Stimulated activated CD8-positive, alpha-beta memory T cell treated with anti-CD3 and anti-CD28 coated beads, Interleukin-4, amount 100 ng/mL, for 4 hours (primary cell): ENCODE measurements around the gene PYCARD.
"Not testable (repeated sequence)": the region's sequence is repeated elsewhere in the genome, so short reads cannot be mapped to it uniquely, and the experiment has no call there.

Source experiments
- DNase-seq, 2 donors: peaks; one replicate each; pipeline ENCODE4 v3.0.0-alpha.2; 2020; ENCODE audit warnings: low read depth in 2 of 2, low spot score in 1 of 2

Gene PYCARD

GRCh38 chr16:31202414-31203375, at the start of gene PYCARD:
PYCARD (minus strand) TSS chr16:31202760; CDS start chr16:31202690, 70 bp downstream.
- no peak for DNase-seq

- no peak for DNase-seq
Measured at GRCh38 chr16:31251435-31251834, 48.9 kb upstream of the PYCARD start.

GRCh38 chr16:31250782-31251384, 48.3 kb upstream of the PYCARD start:
- DNase-seq, result no peak

- DNase-seq, result no peak
Measured at GRCh38 chr16:31248344-31248743, 45.8 kb upstream of the PYCARD start.

GRCh38 chr16:31246296-31246695, 43.7 kb upstream of the PYCARD start:
- DNase-seq, result no peak

- DNase-seq, result not testable (repeated sequence)
Measured at GRCh38 chr16:31245598-31245997, 43.0 kb upstream of the PYCARD start.

GRCh38 chr16:31243734-31244670, 41.4 kb upstream of the PYCARD start:
- no peak for DNase-seq

GRCh38 chr16:31242206-31242605, 39.6 kb upstream of the PYCARD start:
- no peak for DNase-seq

- no peak for DNase-seq
Measured at GRCh38 chr16:31238041-31238440, 35.5 kb upstream of the PYCARD start.

GRCh38 chr16:31229501-31229900, 26.9 kb upstream of the PYCARD start:
- no peak for DNase-seq

GRCh38 chr16:31228206-31228605, 25.6 kb upstream of the PYCARD start:
- DNase-seq, result no peak

GRCh38 chr16:31225193-31225592, 22.6 kb upstream of the PYCARD start:
- DNase-seq, result no peak

GRCh38 chr16:31224092-31224955, 21.8 kb upstream of the PYCARD start:
- no peak for DNase-seq

- DNase-seq, result no peak
Measured at GRCh38 chr16:31223044-31223443, 20.5 kb upstream of the PYCARD start.

- no peak for DNase-seq
Measured at GRCh38 chr16:31221357-31222160, 19.0 kb upstream of the PYCARD start.

GRCh38 chr16:31219154-31219741, 16.7 kb upstream of the PYCARD start:
- no peak for DNase-seq

- no peak for DNase-seq
Measured at GRCh38 chr16:31217136-31217530, 14.6 kb upstream of the PYCARD start.

- DNase-seq, result no peak
Measured at GRCh38 chr16:31216422-31217135, 14.0 kb upstream of the PYCARD start, which contains the start of gene PYDC1. PYDC1 (minus strand) TSS chr16:31217135; CDS start chr16:31217028, 107 bp downstream.
